H7 (cell line): ENCODE data around the gene KCNH8. TPM values are rescaled to one million over a fixed set of nuclear protein-coding genes. Genes with fewer than 3 reads are reported as not detected.
A peak's percentile ranks its signal among the peaks of the same experiment; 100 is the strongest.

ENCODE experiments used
- DNase-seq: peaks from one replicate; pipeline ENCODE4 v3.0.0; 2012
- H3K27me3 ChIP-seq: 2 replicates; pipeline ENCODE4 v1.6.0; 2011; ENCODE audit warnings: mild to moderate bottlenecking, low read length; ENCODE audit not compliant: control insufficient read depth, insufficient read depth
- H3K36me3 ChIP-seq: replicated peaks from 2 replicates; pipeline ENCODE4 v1.5.1; 2011; ENCODE audit warnings: low read length; ENCODE audit not compliant: control insufficient read depth, insufficient read depth
- H3K4me3 ChIP-seq: 2 replicates; pipeline ENCODE4 v1.5.1; 2011; ENCODE audit warnings: low read depth, mild to moderate bottlenecking, control low read depth, low read length, moderate library complexity; ENCODE audit not compliant: insufficient read depth
- total RNA-seq: library from RNA; depleted of rRNA; stranded (reverse); fragments of >200 nt; shearing (Covaris generic); gene quantifications from 2 replicates; pipeline ENCODE4 v1.2.3, GENCODE V29; 2014

The KCNH8 gene
- total RNA-seq, 1 experiment from 2014 or later = 0.55 TPM

GRCh38 chr3:19476281-19476680 is 328.0 kb downstream of the KCNH8 start:
- no peak for DNase-seq
- no peaks in the 10 kb centered on the region for H3K36me3 ChIP-seq
- no peaks in the 10 kb centered on the region for H3K27me3 ChIP-seq
- no peak overlapping the region for H3K4me3 ChIP-seq

GRCh38 chr3:19485267-19485666 is 337.0 kb downstream of the KCNH8 start:
- Histone ChIP-seq H3K27me3 (no peaks in the 10 kb centered on the region), H3K36me3 (no peaks in the 10 kb centered on the region), H3K4me3 (no peak overlapping the region)
- DNase-seq = no peak

- H3K27me3 ChIP-seq = no peaks in the 10 kb centered on the region
- H3K36me3 ChIP-seq = no peaks in the 10 kb centered on the region
- no peak for DNase-seq
- H3K4me3 ChIP-seq = no peak overlapping the region
Observed at GRCh38 chr3:19487386-19487785, 339.1 kb downstream of the KCNH8 start.

- DNase-seq = no peak
- Histone ChIP-seq H3K4me3 (no peak overlapping the region), H3K27me3 (no peaks in the 10 kb centered on the region), H3K36me3 (no peaks in the 10 kb centered on the region)
Observed at GRCh38 chr3:19488939-19489338, 340.6 kb downstream of the KCNH8 start.

- Histone ChIP-seq H3K27me3 (no peaks in the 10 kb centered on the region), H3K4me3 (no peak overlapping the region), H3K36me3 (no peaks in the 10 kb centered on the region)
- no peak for DNase-seq
Observed at GRCh38 chr3:19489936-19490335, 341.6 kb downstream of the KCNH8 start.

GRCh38 chr3:19506171-19506570 is 357.9 kb downstream of the KCNH8 start:
- Histone ChIP-seq H3K36me3 (no peaks in the 10 kb centered on the region), H3K27me3 (no peaks in the 10 kb centered on the region), H3K4me3 (no peak overlapping the region)
- DNase-seq = no peak

GRCh38 chr3:19522305-19522704 is 374.0 kb downstream of the KCNH8 start:
- DNase-seq = no peak
- Histone ChIP-seq H3K36me3 (no peaks in the 10 kb centered on the region), H3K4me3 (no peak overlapping the region), H3K27me3 (no peaks in the 10 kb centered on the region)

GRCh38 chr3:19526071-19526470 is 377.8 kb downstream of the KCNH8 start:
- H3K4me3 ChIP-seq = no peak overlapping the region
- no peak for DNase-seq
- no peaks in the 10 kb centered on the region for H3K36me3 ChIP-seq
- no peaks in the 10 kb centered on the region for H3K27me3 ChIP-seq

GRCh38 chr3:19527746-19528145 is 379.4 kb downstream of the KCNH8 start:
- no peaks in the 10 kb centered on the region for H3K36me3 ChIP-seq
- H3K4me3 ChIP-seq = no peak overlapping the region
- H3K27me3 ChIP-seq = no peaks in the 10 kb centered on the region
- DNase-seq = no peak

GRCh38 chr3:19531426-19531825 is 383.1 kb downstream of the KCNH8 start:
- no peak overlapping the region for H3K4me3 ChIP-seq
- DNase-seq = no peak
- H3K27me3 ChIP-seq = no peaks in the 10 kb centered on the region
- no peaks in the 10 kb centered on the region for H3K36me3 ChIP-seq

- Histone ChIP-seq H3K36me3 (no peaks in the 10 kb centered on the region), H3K27me3 (no peaks in the 10 kb centered on the region), H3K4me3 (no peak overlapping the region)
- DNase-seq = no peak
Observed at GRCh38 chr3:19539518-19540392, 391.4 kb downstream of the KCNH8 start.

GRCh38 chr3:19540464-19540863 is 392.2 kb downstream of the KCNH8 start:
- H3K4me3 ChIP-seq = no peak overlapping the region

GRCh38 chr3:19541284-19541683 is 393.0 kb downstream of the KCNH8 start:
- no peak overlapping the region for H3K4me3 ChIP-seq
- no peak for DNase-seq

More at GRCh38 chr3:19540464-19540863, 392.2 kb downstream of the KCNH8 start:
- DNase-seq = no peak
- Histone ChIP-seq H3K36me3 (no peaks in the 10 kb centered on the region), H3K27me3 (no peaks in the 10 kb centered on the region)

GRCh38 chr3:19543212-19543841 is 395.0 kb downstream of the KCNH8 start:
- peak; percentile 13 for DNase-seq
- H3K36me3 ChIP-seq = no peaks in the 10 kb centered on the region
- no peak overlapping the region for H3K4me3 ChIP-seq
- no peaks in the 10 kb centered on the region for H3K27me3 ChIP-seq

More at GRCh38 chr3:19541284-19541683, 393.0 kb downstream of the KCNH8 start:
- Histone ChIP-seq H3K36me3 (no peaks in the 10 kb centered on the region), H3K27me3 (no peaks in the 10 kb centered on the region)
